SK-N-SH (cell line): ENCODE measurements around the gene AKAP11. TPM values are rescaled to one million over a fixed set of nuclear protein-coding genes. Genes with fewer than 3 reads are reported as not detected.

Experiments
- CTCF ChIA-PET: fragments of 300-600, 350-600 bp; formaldehyde crosslinking; extraction: SDS; loops from one replicate; lab custom pipeline; 2021; lab: Yijun Ruan, JAX
- POLR2A ChIA-PET: fragments of 350-600 bp; sonication (Branson Sonifier 250); formaldehyde crosslinking; extraction: SDS; loops from one replicate; lab custom pipeline; 2020; ENCODE audit warnings: antibody characterized with exemption, inconsistent platforms; lab: Yijun Ruan, JAX
- DNase-seq: peaks from one replicate; pipeline ENCODE4 v3.0.0; 2012
- H2AFZ ChIP-seq: fragments of 200-600 bp; sonication (generic); 2 replicates; pipeline ENCODE4 v1.8.1; 2016; ENCODE audit warnings: antibody characterized with exemption, mild to moderate bottlenecking, low read depth
- H3F3A ChIP-seq: fragments of 200-600 bp; sonication (generic); replicated peaks from 2 replicates; pipeline ENCODE3; 2016; ENCODE audit warnings: antibody characterized with exemption, mild to moderate bottlenecking; ENCODE audit not compliant: insufficient read depth
- H3K27ac ChIP-seq, 2 experiments: fragments of 200-500 bp in 1 of 2; fragments of 200-600 bp in 1 of 2; sonication (Bioruptor generic) in 1 of 2; sonication (generic), shearing (Covaris generic) in 1 of 2; 2 replicates each; pipeline versions ENCODE4 v1.5.1 to v1.6.1; 2014 to 2016; ENCODE audit warnings: low read depth in 2 of 2, inconsistent platforms in 1 of 2, low read length in 1 of 2, mild to moderate bottlenecking in 1 of 2, mixed read lengths in 1 of 2
- H3K27me3 ChIP-seq: fragments of 200-600 bp; sonication (generic), shearing (Covaris generic); 2 replicates; pipeline ENCODE4 v1.6.1; 2016; ENCODE audit warnings: mixed run types; ENCODE audit not compliant: insufficient read depth
- H3K36me3 ChIP-seq, 2 experiments: fragments of 200-500 bp in 1 of 2; fragments of 200-600 bp in 1 of 2; sonication (Bioruptor generic) in 1 of 2; sonication (generic) in 1 of 2; replicated peaks in 1 of 2; 2 replicates each; pipeline versions ENCODE3 to v1.5.1; 2014 to 2016; ENCODE audit warnings: low read length in 1 of 2, mild to moderate bottlenecking in 1 of 2; ENCODE audit not compliant: insufficient read depth in 2 of 2, control insufficient read depth in 1 of 2
- H3K4me1 ChIP-seq, 2 experiments: fragments of 200-500 bp in 1 of 2; fragments of 200-600 bp in 1 of 2; sonication (Bioruptor generic) in 1 of 2; sonication (generic), shearing (Covaris generic) in 1 of 2; 2 replicates each; pipeline versions ENCODE4 v1.5.1 to v1.6.1; 2014 to 2016; ENCODE audit warnings: low read depth in 1 of 2, low read length in 1 of 2, mixed run types in 1 of 2; ENCODE audit not compliant: insufficient read depth in 2 of 2, control insufficient read depth in 1 of 2
- H3K4me2 ChIP-seq: fragments of 200-600 bp; sonication (generic), shearing (Covaris generic); 2 replicates; pipeline ENCODE4 v1.6.1; 2017; ENCODE audit warnings: mixed run types
- H3K4me3 ChIP-seq, 2 experiments: fragments of 200-500 bp in 1 of 2; fragments of 200-600 bp in 1 of 2; sonication (Bioruptor generic) in 1 of 2; sonication (generic), shearing (Covaris generic) in 1 of 2; 2 replicates each; pipeline versions ENCODE4 v1.5.1 to v1.8.1; 2014 to 2016; ENCODE audit warnings: low read depth in 2 of 2, inconsistent platforms in 1 of 2, low read length in 1 of 2, mild to moderate bottlenecking in 1 of 2, mixed read lengths in 1 of 2, moderate library complexity in 1 of 2
- H3K79me2 ChIP-seq: fragments of 200-600 bp; sonication (generic); 2 replicates; pipeline ENCODE4 v1.8.1; 2017; ENCODE audit warnings: mild to moderate bottlenecking; ENCODE audit not compliant: insufficient read depth
- H3K9ac ChIP-seq: fragments of 200-600 bp; sonication (generic); 2 replicates; pipeline ENCODE4 v1.6.1; 2017; ENCODE audit warnings: mixed run types
- H3K9me2 ChIP-seq: fragments of 200-600 bp; sonication (generic); 2 replicates; pipeline ENCODE4 v1.6.1; 2017; ENCODE audit warnings: mixed run types
- H3K9me3 ChIP-seq: fragments of 200-600 bp; sonication (generic); 2 replicates; pipeline ENCODE4 v1.6.1; 2017; ENCODE audit warnings: mixed run types, mild to moderate bottlenecking, moderate library complexity
- H4K20me1 ChIP-seq: fragments of 200-600 bp; sonication (generic); 2 replicates; pipeline ENCODE4 v1.6.1; 2017; ENCODE audit warnings: mild to moderate bottlenecking, mixed run types; ENCODE audit not compliant: insufficient read depth
- CHD2 ChIP-seq: fragments of 150-350 bp; IDR thresholded peaks from 2 replicates; pipeline ENCODE4 v1.6.1; 2018; ENCODE audit warnings: low read length; ENCODE audit not compliant: partially characterized antibody
- EZH2phosphoT487 ChIP-seq: fragments of 200-600 bp; sonication (generic); IDR thresholded peaks from 2 replicates; pipeline ENCODE4 v1.6.1; 2017; ENCODE audit warnings: low read depth, mixed run types, mild to moderate bottlenecking, antibody characterized with exemption, moderate library complexity, borderline replicate concordance
- FOSL2 ChIP-seq: IDR thresholded peaks from 2 replicates; pipeline ENCODE4 v1.4.0; 2012; ENCODE audit warnings: low read depth, mild to moderate bottlenecking, moderate library complexity, borderline replicate concordance
- FOXJ3 ChIP-seq: sonication (generic); formaldehyde crosslinking; IDR thresholded peaks from 2 replicates; pipeline ENCODE4 v1.5.1; 2020; ENCODE audit warnings: mild to moderate bottlenecking, missing genetic modification reagents
- JUND ChIP-seq: IDR thresholded peaks from 2 replicates; pipeline ENCODE4 v1.4.0; 2012
- NRF1 ChIP-seq: IDR thresholded peaks from 2 replicates; pipeline ENCODE4 v1.6.1; 2012; ENCODE audit warnings: low read depth, mild to moderate bottlenecking, low read length
- POLR2AphosphoS5 ChIP-seq: IDR thresholded peaks from 2 replicates; pipeline ENCODE4 v1.6.1; 2012; ENCODE audit warnings: low read depth, low read length
- RCOR1 ChIP-seq: fragments of 150-350 bp; IDR thresholded peaks from 2 replicates; pipeline ENCODE4 v1.6.1; 2017; ENCODE audit warnings: antibody characterized with exemption, low read length
- TCF12 ChIP-seq: IDR thresholded peaks from 2 replicates; pipeline ENCODE4 v1.4.0; 2012
- WGBS: methylation state at CpG from one replicate; pipeline ENCODE4 v1.1.6; 2017; ENCODE audit warnings: low lambda C conversion rate; 5-methylcytosine and 5-hydroxymethylcytosine counted together
- polyA plus RNA-seq, 3 experiments: library from polyadenylated mRNA; depleted of rRNA; stranded (reverse); fragments of >200 nt; gene quantifications; 2 replicates each; pipeline ENCODE4 v1.2.3, GENCODE V29; 2012
- TF ChIP-seq, protein P1 (sequence below): IDR thresholded peaks from 2 replicates; pipeline ENCODE4 v1.6.1; 2012; ENCODE audit warnings: mild to moderate bottlenecking, low read depth, low read length, moderate library complexity
- TF ChIP-seq, protein P2 (sequence below): fragments of 150-350 bp; IDR thresholded peaks from 2 replicates; pipeline ENCODE4 v1.6.1; 2017; ENCODE audit warnings: antibody characterized with exemption, low read length, low read depth, borderline replicate concordance
- TF ChIP-seq, protein P3 (sequence below): IDR thresholded peaks from 2 replicates; pipeline ENCODE4 v1.4.0; 2012; ENCODE audit warnings: low read depth, borderline replicate concordance
- TF ChIP-seq, protein P4 (sequence below): IDR thresholded peaks from 2 replicates; pipeline ENCODE4; 2012
- TF ChIP-seq, protein P5 (sequence below): fragments of 200-600 bp; sonication (generic); IDR thresholded peaks from 2 replicates; pipeline ENCODE4 v1.6.1; 2017; ENCODE audit warnings: antibody characterized with exemption, mild to moderate bottlenecking, moderate library complexity

Gene AKAP11
- polyA plus RNA-seq, 1 of the 3 experiments (the other 2 are of a cell fraction), result 5.6 TPM

DNA sequence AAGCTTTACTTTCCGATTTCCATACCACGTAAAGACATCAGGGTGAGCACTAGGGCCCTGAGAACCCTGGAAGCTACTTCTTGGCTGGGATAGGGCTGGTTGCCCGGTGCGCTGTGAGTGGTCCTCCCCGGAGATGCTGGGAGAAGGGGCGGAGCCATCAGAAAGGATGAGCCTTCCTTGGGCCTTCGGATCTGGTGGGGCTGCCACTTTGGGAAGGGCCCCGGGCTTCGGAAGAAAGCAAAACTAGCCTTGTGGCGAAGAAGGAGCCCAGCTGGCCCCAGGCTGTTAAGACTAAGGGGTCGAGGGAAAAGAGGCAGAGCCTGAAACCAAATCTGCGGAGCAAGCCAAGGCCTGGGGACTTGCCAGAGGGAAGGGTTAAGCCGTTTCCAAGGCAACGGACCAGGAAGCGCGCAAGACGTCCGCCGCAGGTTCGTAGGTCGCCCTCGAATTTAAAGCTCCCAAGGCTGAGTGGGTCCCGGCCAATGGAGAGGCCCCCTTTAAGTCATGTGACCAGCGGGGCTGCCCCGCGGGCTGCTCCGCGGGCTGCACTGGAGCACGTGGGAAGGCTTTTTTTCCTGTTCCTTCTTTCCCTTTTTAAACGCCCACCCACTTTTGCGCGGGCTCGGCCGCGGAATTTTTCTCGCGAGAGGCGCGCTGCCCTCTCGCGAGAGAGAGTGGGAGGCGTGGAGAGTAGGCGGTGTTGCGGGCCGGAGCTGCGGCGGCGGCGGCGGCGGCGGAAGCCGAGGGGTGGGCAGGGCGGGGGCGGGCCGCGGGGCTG is 426 bp upstream of the AKAP11 start (continued):
- TF ChIP-seq, protein P1, sequence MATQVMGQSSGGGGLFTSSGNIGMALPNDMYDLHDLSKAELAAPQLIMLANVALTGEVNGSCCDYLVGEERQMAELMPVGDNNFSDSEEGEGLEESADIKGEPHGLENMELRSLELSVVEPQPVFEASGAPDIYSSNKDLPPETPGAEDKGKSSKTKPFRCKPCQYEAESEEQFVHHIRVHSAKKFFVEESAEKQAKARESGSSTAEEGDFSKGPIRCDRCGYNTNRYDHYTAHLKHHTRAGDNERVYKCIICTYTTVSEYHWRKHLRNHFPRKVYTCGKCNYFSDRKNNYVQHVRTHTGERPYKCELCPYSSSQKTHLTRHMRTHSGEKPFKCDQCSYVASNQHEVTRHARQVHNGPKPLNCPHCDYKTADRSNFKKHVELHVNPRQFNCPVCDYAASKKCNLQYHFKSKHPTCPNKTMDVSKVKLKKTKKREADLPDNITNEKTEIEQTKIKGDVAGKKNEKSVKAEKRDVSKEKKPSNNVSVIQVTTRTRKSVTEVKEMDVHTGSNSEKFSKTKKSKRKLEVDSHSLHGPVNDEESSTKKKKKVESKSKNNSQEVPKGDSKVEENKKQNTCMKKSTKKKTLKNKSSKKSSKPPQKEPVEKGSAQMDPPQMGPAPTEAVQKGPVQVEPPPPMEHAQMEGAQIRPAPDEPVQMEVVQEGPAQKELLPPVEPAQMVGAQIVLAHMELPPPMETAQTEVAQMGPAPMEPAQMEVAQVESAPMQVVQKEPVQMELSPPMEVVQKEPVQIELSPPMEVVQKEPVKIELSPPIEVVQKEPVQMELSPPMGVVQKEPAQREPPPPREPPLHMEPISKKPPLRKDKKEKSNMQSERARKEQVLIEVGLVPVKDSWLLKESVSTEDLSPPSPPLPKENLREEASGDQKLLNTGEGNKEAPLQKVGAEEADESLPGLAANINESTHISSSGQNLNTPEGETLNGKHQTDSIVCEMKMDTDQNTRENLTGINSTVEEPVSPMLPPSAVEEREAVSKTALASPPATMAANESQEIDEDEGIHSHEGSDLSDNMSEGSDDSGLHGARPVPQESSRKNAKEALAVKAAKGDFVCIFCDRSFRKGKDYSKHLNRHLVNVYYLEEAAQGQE, result no peak; the same call in 1 of the 2 replicates
- TF ChIP-seq, protein P2, sequence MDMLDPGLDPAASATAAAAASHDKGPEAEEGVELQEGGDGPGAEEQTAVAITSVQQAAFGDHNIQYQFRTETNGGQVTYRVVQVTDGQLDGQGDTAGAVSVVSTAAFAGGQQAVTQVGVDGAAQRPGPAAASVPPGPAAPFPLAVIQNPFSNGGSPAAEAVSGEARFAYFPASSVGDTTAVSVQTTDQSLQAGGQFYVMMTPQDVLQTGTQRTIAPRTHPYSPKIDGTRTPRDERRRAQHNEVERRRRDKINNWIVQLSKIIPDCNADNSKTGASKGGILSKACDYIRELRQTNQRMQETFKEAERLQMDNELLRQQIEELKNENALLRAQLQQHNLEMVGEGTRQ, result peak; percentile 70
- no peak for TF ChIP-seq TCF12
- TF ChIP-seq FOSL2, result no peak
- TF ChIP-seq RCOR1, result peak; percentile 32; the same call in 1 of the 2 replicates

DNA sequence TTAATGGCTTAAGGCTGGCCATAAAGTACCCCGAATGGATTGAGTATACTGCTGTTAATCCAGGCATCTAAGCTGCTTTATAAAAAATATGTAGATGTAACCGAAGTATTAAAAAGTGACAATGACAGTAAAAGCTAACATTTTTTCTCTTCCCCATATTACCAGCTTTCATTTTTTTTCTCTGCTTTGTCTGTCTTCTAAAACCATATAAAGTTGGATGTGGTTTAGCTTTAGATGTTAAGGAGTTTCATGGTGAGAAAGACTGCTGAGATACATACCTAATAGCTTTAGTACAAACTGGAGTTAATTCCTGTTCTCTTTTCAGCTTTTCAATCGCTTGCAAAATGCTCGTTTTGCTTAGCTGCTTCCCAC is 838 bp downstream of the AKAP11 start:
- peaks cover 0 to 10% of the 10 kb centered on the region in 2 experiments; a peak in 3 of 4 replicates for H3K4me1 ChIP-seq
- peaks cover 0 to 3% of the 10 kb centered on the region in 2 experiments for H3K36me3 ChIP-seq
- ChIA-PET POLR2A (no interaction called here), CTCF (interaction anchor here (1.3 kb wide), 1 partner anchor 21 kb away, joined by 3 read pairs; no protein-coding TSS in a partner anchor)
- H3K27ac ChIP-seq, result peak overlapping the region; percentile 72 to 88
- H3K9me2 ChIP-seq, result no peaks in the 10 kb centered on the region
- peak overlapping the region; percentile 21 for H2AFZ ChIP-seq
- no peaks in the 10 kb centered on the region for H3K27me3 ChIP-seq
- peaks cover 46% of the 10 kb centered on the region for H3K79me2 ChIP-seq
- H3K4me3 ChIP-seq, result peak overlapping the region; percentile 88 to 95
- DNase-seq, result no peak
- H3K9ac ChIP-seq, result peak overlapping the region; percentile 81
- H3F3A ChIP-seq, result peaks cover 6% of the 10 kb centered on the region
- no peaks in the 10 kb centered on the region for H3K9me3 ChIP-seq
- TF ChIP-seq POLR2AphosphoS5, result no peak
- TF ChIP-seq EZH2phosphoT487, result no peak
- TF ChIP-seq, protein P3, sequence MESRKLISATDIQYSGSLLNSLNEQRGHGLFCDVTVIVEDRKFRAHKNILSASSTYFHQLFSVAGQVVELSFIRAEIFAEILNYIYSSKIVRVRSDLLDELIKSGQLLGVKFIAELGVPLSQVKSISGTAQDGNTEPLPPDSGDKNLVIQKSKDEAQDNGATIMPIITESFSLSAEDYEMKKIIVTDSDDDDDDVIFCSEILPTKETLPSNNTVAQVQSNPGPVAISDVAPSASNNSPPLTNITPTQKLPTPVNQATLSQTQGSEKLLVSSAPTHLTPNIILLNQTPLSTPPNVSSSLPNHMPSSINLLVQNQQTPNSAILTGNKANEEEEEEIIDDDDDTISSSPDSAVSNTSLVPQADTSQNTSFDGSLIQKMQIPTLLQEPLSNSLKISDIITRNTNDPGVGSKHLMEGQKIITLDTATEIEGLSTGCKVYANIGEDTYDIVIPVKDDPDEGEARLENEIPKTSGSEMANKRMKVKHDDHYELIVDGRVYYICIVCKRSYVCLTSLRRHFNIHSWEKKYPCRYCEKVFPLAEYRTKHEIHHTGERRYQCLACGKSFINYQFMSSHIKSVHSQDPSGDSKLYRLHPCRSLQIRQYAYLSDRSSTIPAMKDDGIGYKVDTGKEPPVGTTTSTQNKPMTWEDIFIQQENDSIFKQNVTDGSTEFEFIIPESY, result no peak
- TF ChIP-seq, protein P4, sequence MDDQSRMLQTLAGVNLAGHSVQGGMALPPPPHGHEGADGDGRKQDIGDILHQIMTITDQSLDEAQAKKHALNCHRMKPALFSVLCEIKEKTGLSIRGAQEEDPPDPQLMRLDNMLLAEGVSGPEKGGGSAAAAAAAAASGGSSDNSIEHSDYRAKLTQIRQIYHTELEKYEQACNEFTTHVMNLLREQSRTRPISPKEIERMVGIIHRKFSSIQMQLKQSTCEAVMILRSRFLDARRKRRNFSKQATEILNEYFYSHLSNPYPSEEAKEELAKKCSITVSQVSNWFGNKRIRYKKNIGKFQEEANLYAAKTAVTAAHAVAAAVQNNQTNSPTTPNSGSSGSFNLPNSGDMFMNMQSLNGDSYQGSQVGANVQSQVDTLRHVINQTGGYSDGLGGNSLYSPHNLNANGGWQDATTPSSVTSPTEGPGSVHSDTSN, result no peak
- no peak for TF ChIP-seq NRF1
- no peak for TF ChIP-seq FOXJ3 (CRISPR knock-in tag)
- TF ChIP-seq, protein P5, sequence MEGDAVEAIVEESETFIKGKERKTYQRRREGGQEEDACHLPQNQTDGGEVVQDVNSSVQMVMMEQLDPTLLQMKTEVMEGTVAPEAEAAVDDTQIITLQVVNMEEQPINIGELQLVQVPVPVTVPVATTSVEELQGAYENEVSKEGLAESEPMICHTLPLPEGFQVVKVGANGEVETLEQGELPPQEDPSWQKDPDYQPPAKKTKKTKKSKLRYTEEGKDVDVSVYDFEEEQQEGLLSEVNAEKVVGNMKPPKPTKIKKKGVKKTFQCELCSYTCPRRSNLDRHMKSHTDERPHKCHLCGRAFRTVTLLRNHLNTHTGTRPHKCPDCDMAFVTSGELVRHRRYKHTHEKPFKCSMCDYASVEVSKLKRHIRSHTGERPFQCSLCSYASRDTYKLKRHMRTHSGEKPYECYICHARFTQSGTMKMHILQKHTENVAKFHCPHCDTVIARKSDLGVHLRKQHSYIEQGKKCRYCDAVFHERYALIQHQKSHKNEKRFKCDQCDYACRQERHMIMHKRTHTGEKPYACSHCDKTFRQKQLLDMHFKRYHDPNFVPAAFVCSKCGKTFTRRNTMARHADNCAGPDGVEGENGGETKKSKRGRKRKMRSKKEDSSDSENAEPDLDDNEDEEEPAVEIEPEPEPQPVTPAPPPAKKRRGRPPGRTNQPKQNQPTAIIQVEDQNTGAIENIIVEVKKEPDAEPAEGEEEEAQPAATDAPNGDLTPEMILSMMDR, result no peak
- TF ChIP-seq JUND, result no peak
- TF ChIP-seq CHD2, result no peak
- no peaks in the 10 kb centered on the region; the same call in 1 of the 2 replicates for H4K20me1 ChIP-seq
- 3% methylated on average over 4 of the region's 4 CpGs for WGBS
- peak overlapping the region; percentile 81 for H3K4me2 ChIP-seq
